Ascending aorta (tissue), 2 donors: Measurements from ENCODE around the gene HAUS7. TPM values are rescaled to one million over a fixed set of nuclear protein-coding genes. Genes with fewer than 3 reads are reported as not detected.

Experiments used
- DNase-seq, 2 donors: peaks; one replicate each; pipeline ENCODE4 v3.0.0-alpha.2; 2019; ENCODE audit warnings: low spot score in 2 of 2
- H3K27ac ChIP-seq, 2 donors: fragments of 200-600 bp; sonication (generic); one replicate each; pipeline ENCODE4 v1.5.1; 2016 to 2017; ENCODE audit warnings: mild to moderate bottlenecking in 1 of 2
- H3K27me3 ChIP-seq: fragments of 200-600 bp; sonication (generic); one replicate; pipeline ENCODE4 v1.5.1; 2017
- H3K36me3 ChIP-seq, 2 donors: fragments of 200-600 bp; sonication (generic); one replicate each; pipeline ENCODE4 v1.5.1; 2016
- H3K4me1 ChIP-seq, 2 donors: fragments of 200-600 bp; sonication (generic); one replicate each; pipeline ENCODE4 v1.5.1; 2016 to 2017; ENCODE audit warnings: mild to moderate bottlenecking in 1 of 2
- H3K4me3 ChIP-seq, 2 donors: fragments of 200-600 bp; sonication (generic); one replicate each; pipeline ENCODE4 v1.5.1; 2016 to 2017; ENCODE audit warnings: mild to moderate bottlenecking in 1 of 2
- H3K9me3 ChIP-seq, 2 donors: fragments of 200-600 bp; sonication (generic); one replicate each; pipeline ENCODE4 v1.5.1; 2016
- CTCF ChIP-seq, 3 experiments: fragments of 200-600 bp in 2 of 3; fragments of 450-650 bp in 1 of 3; sonication (generic) in 2 of 3; IDR thresholded peaks; one replicate each; pipeline ENCODE4 v1.5.1; 2016 to 2019; ENCODE audit warnings: antibody characterized with exemption in 3 of 3, mild to moderate bottlenecking in 1 of 3, moderate library complexity in 1 of 3
- intact Hi-C: fragments of 100-400 bp; cut with DNase I; formaldehyde crosslinking; loops from one replicate; pipeline ENCODE4 v1.15.1; 2023
- total RNA-seq: library from RNA; depleted of rRNA; stranded (reverse); fragments of >200 nt; gene quantifications from one replicate; pipeline ENCODE4 v1.1.0, GENCODE V29; 2016

The HAUS7 gene
- total RNA-seq, 1 donor from 2014 or later = 22.5 TPM

GRCh38 chrX:153460826-153461225 lies 9.6 kb downstream of the HAUS7 start:
- H3K36me3 ChIP-seq = peaks cover 10 to 27% of the 10 kb centered on the region in 2 donors
- H3K27ac ChIP-seq = no peak overlapping the region
- no peak overlapping the region for H3K4me3 ChIP-seq
- no peak for DNase-seq
- no peaks in the 10 kb centered on the region for H3K9me3 ChIP-seq
- TF ChIP-seq CTCF (IDR thresholded peaks at IDR 0.05) = peak; percentile 25 to 59 (median 40)
- intact Hi-C loops = loop anchor here (10.0 kb wide), 1 partner anchor 126 kb away; the partner anchor contains the start of gene ZNF275
- no peaks in the 10 kb centered on the region for H3K4me1 ChIP-seq
- H3K27me3 ChIP-seq = no peaks in the 10 kb centered on the region

- no peak for DNase-seq
- Histone ChIP-seq H3K4me3 (no peak overlapping the region), H3K27ac (no peak overlapping the region), H3K36me3 (peaks cover 13 to 34% of the 10 kb centered on the region in 2 donors), H3K27me3 (no peaks in the 10 kb centered on the region), H3K4me1 (no peaks in the 10 kb centered on the region), H3K9me3 (no peaks in the 10 kb centered on the region)
- intact Hi-C loops = loop anchor here (10.0 kb wide), 1 partner anchor 125 kb away; the partner anchor contains the start of gene ZNF275
- TF ChIP-seq CTCF (IDR thresholded peaks at IDR 0.05) = no peak
Observed at GRCh38 chrX:153459986-153460385, 10.4 kb downstream of the HAUS7 start.

- intact Hi-C loops = no loop called here
- DNase-seq = no peak
- no peaks in the 10 kb centered on the region for H3K27me3 ChIP-seq
- no peaks in the 10 kb centered on the region for H3K4me1 ChIP-seq
- H3K4me3 ChIP-seq = no peak overlapping the region
- no peaks in the 10 kb centered on the region for H3K9me3 ChIP-seq
- H3K27ac ChIP-seq = no peak overlapping the region
- TF ChIP-seq CTCF (IDR thresholded peaks at IDR 0.05) = no peak
- peaks cover 13 to 41% of the 10 kb centered on the region in 2 donors for H3K36me3 ChIP-seq
Observed at GRCh38 chrX:153458476-153458875, 11.9 kb downstream of the HAUS7 start.

GRCh38 chrX:153457827-153458466 lies 12.4 kb downstream of the HAUS7 start:
- Histone ChIP-seq H3K27me3 (no peaks in the 10 kb centered on the region), H3K4me1 (no peaks in the 10 kb centered on the region), H3K4me3 (no peak overlapping the region), H3K36me3 (peaks cover 13 to 43% of the 10 kb centered on the region in 2 donors), H3K9me3 (no peaks in the 10 kb centered on the region), H3K27ac (no peak overlapping the region)
- TF ChIP-seq CTCF (IDR thresholded peaks at IDR 0.05) = no peak
- DNase-seq = no peak
- intact Hi-C loops = no loop called here

- no peak for TF ChIP-seq CTCF (IDR thresholded peaks at IDR 0.05)
- no peak for DNase-seq
- no peaks in the 10 kb centered on the region for H3K4me1 ChIP-seq
- H3K27me3 ChIP-seq = no peaks in the 10 kb centered on the region
- H3K4me3 ChIP-seq = no peak overlapping the region
- H3K36me3 ChIP-seq = peaks cover 9 to 43% of the 10 kb centered on the region in 2 donors
- intact Hi-C loops = no loop called here
- H3K9me3 ChIP-seq = no peaks in the 10 kb centered on the region
- H3K27ac ChIP-seq = no peak overlapping the region
Observed at GRCh38 chrX:153457136-153457825, 13.1 kb downstream of the HAUS7 start.
